ENCODE data around the gene NRTN.
A peak's percentile ranks its signal among the peaks of the same experiment; 100 is the strongest.

- TF ChIP-seq CTCF (IDR thresholded peaks at IDR 0.05) = peak; percentile 95 to 98 (median 98)
- TF ChIP-seq POLR2A (IDR thresholded peaks at IDR 0.05; ENCODE audit: low read depth) = no peak
- peak; percentile 50 to 75 for TF ChIP-seq POLR2AphosphoS5 (IDR thresholded peaks at IDR 0.05)
These were observed 933 bp upstream of the NRTN start for GRCh38 chr19:5803752-5804515.
